BJ (cell line): Measurements from ENCODE around the gene NEURL4. TPM values are rescaled to one million over a fixed set of nuclear protein-coding genes. Genes with fewer than 3 reads are reported as not detected.

Experiments
- CTCF ChIA-PET: fragments of 350-600 bp; formaldehyde crosslinking; extraction: SDS; loops from one replicate; lab custom pipeline; 2021; ENCODE audit warnings: antibody characterized with exemption, inconsistent platforms; lab: Yijun Ruan, JAX
- POLR2A ChIA-PET: fragments of 300-600 bp; sonication (Branson Sonifier 250); formaldehyde crosslinking; extraction: SDS; loops from one replicate; lab custom pipeline; 2021; ENCODE audit warnings: antibody characterized with exemption; lab: Charles Lee
- DNase-seq: peaks from one replicate; pipeline ENCODE4 v3.0.0-alpha.2; 2011; ENCODE audit warnings: low read depth
- H3K27me3 ChIP-seq: 2 replicates; pipeline ENCODE4 v1.6.0; 2011; ENCODE audit warnings: low read length; ENCODE audit not compliant: control insufficient read depth, insufficient read depth
- H3K36me3 ChIP-seq: 2 replicates; pipeline ENCODE4 v1.5.1; 2011; ENCODE audit warnings: low read length; ENCODE audit not compliant: control insufficient read depth, insufficient read depth
- H3K4me3 ChIP-seq: 2 replicates; pipeline ENCODE4 v1.5.1; 2011; ENCODE audit warnings: low read depth, mild to moderate bottlenecking, control low read depth, low read length
- polyA plus RNA-seq: library from polyadenylated mRNA; depleted of rRNA; stranded (reverse); fragments of >200 nt; gene quantifications from 2 replicates; pipeline ENCODE4 v1.2.3, GENCODE V29; 2011; rRNA removed
- small RNA-seq: library from RNA; depleted of rRNA; stranded (forward); fragments of <200 nt; gene quantifications from one replicate; pipeline ENCODE3, GENCODE V24; 2012; ENCODE audit warnings: low replicate concordance, low read depth; ENCODE audit not compliant: insufficient read length
- TF ChIP-seq, protein P1 (sequence below): IDR thresholded peaks from 2 replicates; pipeline ENCODE4 v1.5.1; 2011; ENCODE audit warnings: low read depth, mild to moderate bottlenecking, control low read depth, inconsistent platforms, low read length, moderate library complexity; ENCODE audit not compliant: insufficient read depth

The NEURL4 gene
- polyA plus RNA-seq, 1 experiment = 14.9 TPM

DNA sequence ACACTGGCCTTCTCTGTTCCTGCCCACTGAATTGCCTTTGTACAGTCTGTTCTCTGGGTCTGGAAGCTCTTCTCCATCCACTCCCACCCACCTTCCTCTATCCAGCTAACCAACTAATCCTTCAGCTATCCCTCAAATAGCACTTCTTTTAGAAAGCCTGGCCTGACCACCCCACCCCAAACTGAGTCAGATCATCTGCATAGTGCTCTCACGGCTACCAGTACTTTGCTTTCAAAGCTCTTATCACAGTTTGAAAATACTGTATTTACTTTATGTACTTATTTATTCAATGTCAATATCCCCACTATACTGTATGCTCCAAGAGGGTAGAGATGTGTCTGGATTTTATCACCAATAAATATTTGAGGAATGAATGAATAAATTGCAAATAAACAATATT is 62.4 kb downstream of the NEURL4 start:
- POLR2A ChIA-PET = no interaction called here
- CTCF ChIA-PET = interaction anchor here (1.9 kb wide), 1 partner anchor 14 kb away, joined by 7 read pairs; the partner anchor contains the start of gene SLC2A4
- TF ChIP-seq, protein P1, sequence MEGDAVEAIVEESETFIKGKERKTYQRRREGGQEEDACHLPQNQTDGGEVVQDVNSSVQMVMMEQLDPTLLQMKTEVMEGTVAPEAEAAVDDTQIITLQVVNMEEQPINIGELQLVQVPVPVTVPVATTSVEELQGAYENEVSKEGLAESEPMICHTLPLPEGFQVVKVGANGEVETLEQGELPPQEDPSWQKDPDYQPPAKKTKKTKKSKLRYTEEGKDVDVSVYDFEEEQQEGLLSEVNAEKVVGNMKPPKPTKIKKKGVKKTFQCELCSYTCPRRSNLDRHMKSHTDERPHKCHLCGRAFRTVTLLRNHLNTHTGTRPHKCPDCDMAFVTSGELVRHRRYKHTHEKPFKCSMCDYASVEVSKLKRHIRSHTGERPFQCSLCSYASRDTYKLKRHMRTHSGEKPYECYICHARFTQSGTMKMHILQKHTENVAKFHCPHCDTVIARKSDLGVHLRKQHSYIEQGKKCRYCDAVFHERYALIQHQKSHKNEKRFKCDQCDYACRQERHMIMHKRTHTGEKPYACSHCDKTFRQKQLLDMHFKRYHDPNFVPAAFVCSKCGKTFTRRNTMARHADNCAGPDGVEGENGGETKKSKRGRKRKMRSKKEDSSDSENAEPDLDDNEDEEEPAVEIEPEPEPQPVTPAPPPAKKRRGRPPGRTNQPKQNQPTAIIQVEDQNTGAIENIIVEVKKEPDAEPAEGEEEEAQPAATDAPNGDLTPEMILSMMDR = no peak

More for the DNA sequence above, 62.4 kb downstream of the NEURL4 start:
- no peak for DNase-seq
- no peaks in the 10 kb centered on the region for H3K36me3 ChIP-seq
- no peak overlapping the region for H3K4me3 ChIP-seq
- no peaks in the 10 kb centered on the region for H3K27me3 ChIP-seq

Small RNA genes lying within 50 kb of the gene (small RNA-seq; reads per million reads assigned to genes)
- gene AC026954.2 = not detected
- not detected for gene RF00019

Other genes starting within 250 kb of the NEURL4 start
- not detected in 2 replicates for gene CLEC10A, start 249.1 kb downstream of the NEURL4 start, polyA plus RNA-seq
- gene ASGR2, start 214.5 kb downstream of the NEURL4 start, polyA plus RNA-seq = not detected in 2 replicates
- 0.56 and 0.59 TPM in 2 replicates for gene ASGR1, start 150.0 kb downstream of the NEURL4 start, polyA plus RNA-seq
- gene DLG4, start 109.5 kb downstream of the NEURL4 start, polyA plus RNA-seq = 13.3 and 20.4 TPM in 2 replicates
- gene ACADVL, start 109.4 kb downstream of the NEURL4 start, polyA plus RNA-seq = 335 and 517 TPM in 2 replicates
- gene DVL2, start 94.8 kb downstream of the NEURL4 start, polyA plus RNA-seq = 3.6 and 5.0 TPM in 2 replicates
- 59.0 and 72.8 TPM in 2 replicates for gene PHF23, start 89.9 kb downstream of the NEURL4 start, polyA plus RNA-seq
- gene GABARAP, start 86.9 kb downstream of the NEURL4 start, polyA plus RNA-seq = 762 and 865 TPM in 2 replicates
- gene CTDNEP1, start 77.6 kb downstream of the NEURL4 start, polyA plus RNA-seq = 117 and 129 TPM in 2 replicates
- gene ELP5, start 77.1 kb downstream of the NEURL4 start, polyA plus RNA-seq = 29.8 and 35.6 TPM in 2 replicates
- gene CLDN7, start 66.9 kb downstream of the NEURL4 start, polyA plus RNA-seq = 1.5 and 2.1 TPM in 2 replicates
- 0.15 and 0.36 TPM in 2 replicates for gene SLC2A4, start 47.6 kb downstream of the NEURL4 start, polyA plus RNA-seq
- 0.11 TPM in 2 replicates for gene YBX2, start 34.7 kb downstream of the NEURL4 start, polyA plus RNA-seq
- 556 and 579 TPM in 2 replicates for gene EIF5A, start 21.7 kb downstream of the NEURL4 start, polyA plus RNA-seq
- gene GPS2, start 14.0 kb downstream of the NEURL4 start, polyA plus RNA-seq = 12.7 and 37.4 TPM in 2 replicates
- gene ACAP1, start 7.2 kb upstream of the NEURL4 start, polyA plus RNA-seq = 1.7 and 2.0 TPM in 2 replicates
- 16.2 and 19.8 TPM in 2 replicates for gene KCTD11, start 22.8 kb upstream of the NEURL4 start, polyA plus RNA-seq
- gene TMEM95, start 25.8 kb upstream of the NEURL4 start, polyA plus RNA-seq = not detected in 2 replicates
- gene TNK1, start 51.8 kb upstream of the NEURL4 start, polyA plus RNA-seq = 1.7 and 2.2 TPM in 2 replicates
- gene PLSCR3, start 65.2 kb upstream of the NEURL4 start, polyA plus RNA-seq = 40.1 and 76.1 TPM in 2 replicates
- gene TMEM256, start 74.8 kb upstream of the NEURL4 start, polyA plus RNA-seq = 65.4 and 101 TPM in 2 replicates
- 6.0 and 8.5 TPM in 2 replicates for gene NLGN2, start 78.5 kb upstream of the NEURL4 start, polyA plus RNA-seq
- not detected in 2 replicates for gene SPEM1, start 91.0 kb upstream of the NEURL4 start, polyA plus RNA-seq
- gene SPEM2, start 96.3 kb upstream of the NEURL4 start, polyA plus RNA-seq = not detected in 2 replicates
- not detected in 2 replicates for gene SPEM3, start 99.5 kb upstream of the NEURL4 start, polyA plus RNA-seq
- 1.8 and 3.0 TPM in 2 replicates for gene TMEM102, start 106.1 kb upstream of the NEURL4 start, polyA plus RNA-seq
- gene FGF11, start 110.2 kb upstream of the NEURL4 start, polyA plus RNA-seq = 0.50 and 0.98 TPM in 2 replicates
- gene CHRNB1, start 115.7 kb upstream of the NEURL4 start, polyA plus RNA-seq = 6.8 and 7.4 TPM in 2 replicates
- gene ZBTB4, start 150.3 kb upstream of the NEURL4 start, polyA plus RNA-seq = 23.6 and 25.9 TPM in 2 replicates
- not detected in 2 replicates for gene SLC35G6, start 152.1 kb upstream of the NEURL4 start, polyA plus RNA-seq
- 21.5 and 27.7 TPM in 2 replicates for gene POLR2A, start 155.0 kb upstream of the NEURL4 start, polyA plus RNA-seq
- gene TNFSF12, start 219.7 kb upstream of the NEURL4 start, polyA plus RNA-seq = 29.2 and 49.5 TPM in 2 replicates
- gene TNFSF13, start 229.4 kb upstream of the NEURL4 start, polyA plus RNA-seq = 2.0 and 2.4 TPM in 2 replicates
- 69.8 and 72.2 TPM in 2 replicates for gene SENP3, start 232.6 kb upstream of the NEURL4 start, polyA plus RNA-seq